GM19023 (cell line): ENCODE data around the gene ABR.

Experiments used
- ATAC-seq: cut with Tn5 transposase; IDR thresholded peaks from one replicate; pipeline ENCODE4 v1.9.1; 2021; ENCODE audit warnings: mild to moderate bottlenecking, moderate library complexity; ENCODE audit not compliant: unreplicated experiment

ABR gene

GRCh38 chr17:1179818-1180742, at the start of gene ABR:
ABR (minus strand) TSS chr17:1179981; CDS start chr17:1179727, 254 bp downstream.
- ATAC-seq, result no peak

GRCh38 chr17:1229349-1229899, 49.6 kb upstream of the ABR start:
- no peak for ATAC-seq

- ATAC-seq, result no peak
These were observed 49.1 kb upstream of the ABR start for GRCh38 chr17:1228781-1229348.

- ATAC-seq, result no peak
These were observed 48.4 kb upstream of the ABR start for GRCh38 chr17:1227917-1228780.

GRCh38 chr17:1227365-1227764, 47.6 kb upstream of the ABR start:
- ATAC-seq, result no peak

GRCh38 chr17:1226308-1226707, 46.5 kb upstream of the ABR start:
- ATAC-seq, result no peak

GRCh38 chr17:1224330-1224729, 44.5 kb upstream of the ABR start:
- ATAC-seq, result no peak

GRCh38 chr17:1223662-1224061, 43.9 kb upstream of the ABR start:
- no peak for ATAC-seq

GRCh38 chr17:1222321-1222720, 42.5 kb upstream of the ABR start:
- no peak for ATAC-seq

GRCh38 chr17:1221209-1221608, 41.4 kb upstream of the ABR start:
- ATAC-seq, result no peak

- ATAC-seq, result no peak
These were observed 40.6 kb upstream of the ABR start for GRCh38 chr17:1220346-1220745.

GRCh38 chr17:1217089-1217385, 37.3 kb upstream of the ABR start:
- ATAC-seq, result no peak

GRCh38 chr17:1216217-1217088, 36.7 kb upstream of the ABR start:
- no peak for ATAC-seq

GRCh38 chr17:1212946-1213345, 33.2 kb upstream of the ABR start:
- ATAC-seq, result no peak

GRCh38 chr17:1211287-1211686, 31.5 kb upstream of the ABR start:
- ATAC-seq, result no peak

GRCh38 chr17:1208966-1209365, 29.2 kb upstream of the ABR start:
- ATAC-seq, result no peak

GRCh38 chr17:1206026-1206777, 26.4 kb upstream of the ABR start:
- no peak for ATAC-seq

- ATAC-seq, result no peak
These were observed 24.1 kb upstream of the ABR start for GRCh38 chr17:1203967-1204291.

- no peak for ATAC-seq
These were observed 23.6 kb upstream of the ABR start for GRCh38 chr17:1203111-1203966.
